Activated CD8-positive, alpha-beta memory T cell treated with anti-CD3 and anti-CD28 coated beads, Interleukin-2, amount 10 ng/mL, durations not matched to agents 7 days and 5 days (primary cell): ENCODE measurements around the gene MED19. TPM values are rescaled to one million over a fixed set of nuclear protein-coding genes. Genes with fewer than 3 reads are reported as not detected.

Experiments
- ATAC-seq: fragments of 150-1000 bp; cut with Tn5 transposase; one replicate; pipeline ENCODE4 v1.10.0; 2021; ENCODE audit warnings: moderate library complexity
- CTCF ChIA-PET: fragments of 350-600 bp; sonication (Branson Sonifier 250); formaldehyde crosslinking; loops from one replicate; lab custom pipeline; 2021; ENCODE audit warnings: antibody characterized with exemption; lab: Charles Lee
- DNase-seq: peaks from one replicate; pipeline ENCODE4 v3.0.0-alpha.2; 2020
- H3K27ac Mint-ChIP-seq: one replicate; pipeline ENCODE4 v1.8.0; 2021; ENCODE audit warnings: mild to moderate bottlenecking, mixed read lengths
- H3K27me3 Mint-ChIP-seq: one replicate; pipeline ENCODE4 v1.8.0; 2021; ENCODE audit warnings: mixed read lengths
- H3K36me3 Mint-ChIP-seq: one replicate; pipeline ENCODE4 v1.8.0; 2021; ENCODE audit warnings: mild to moderate bottlenecking, mixed read lengths
- H3K4me1 Mint-ChIP-seq: one replicate; pipeline ENCODE4 v1.8.0; 2021; ENCODE audit warnings: mixed read lengths
- H3K4me3 Mint-ChIP-seq: one replicate; pipeline ENCODE4 v1.8.0; 2021; ENCODE audit warnings: mild to moderate bottlenecking, moderate library complexity, mixed read lengths
- H3K9me3 Mint-ChIP-seq: one replicate; pipeline ENCODE4 v1.8.0; 2022; ENCODE audit warnings: low read depth, mixed read lengths
- total RNA-seq, 2 experiments: library from RNA; stranded (reverse); gene quantifications; one replicate each; pipeline ENCODE4 v1.2.3, GENCODE V29; 2021

MED19 gene
- total RNA-seq, result 10 to 100 TPM; 11.7 to 14.9 TPM

GRCh38 chr11:57711414-57712255 is at the start of gene MED19:
TSS of gene MED19 (minus strand) at chr11:57712215. CDS start at chr11:57712179, 36 bp downstream.
- H3K36me3 Mint-ChIP-seq, result peaks cover 12% of the 10 kb centered on the region
- peak; percentile 41 for ATAC-seq
- CTCF ChIA-PET, result interaction anchor here (1.0 to 2.4 kb wide), 9 partner anchors 12 to 254 kb away, joined by 3 to 17 read pairs (median 5); partner anchors contain the start of gene SELENOH

GRCh38 chr11:57758174-57758573 is 46.2 kb upstream of the MED19 start:
- ATAC-seq, result no peak

More at GRCh38 chr11:57711414-57712255, at the start of gene MED19:
- H3K4me1 Mint-ChIP-seq, result peaks cover 59% of the 10 kb centered on the region
- H3K27me3 Mint-ChIP-seq, result no peaks in the 10 kb centered on the region
- peak within 1 kb of the TSS; percentile 99 for H3K4me3 Mint-ChIP-seq
- H3K9me3 Mint-ChIP-seq, result no peaks in the 10 kb centered on the region
- H3K27ac Mint-ChIP-seq, result peak within 1 kb of the TSS; percentile 91
- peak; percentile 88 for DNase-seq

GRCh38 chr11:57752954-57753353 is 40.9 kb upstream of the MED19 start:
- ATAC-seq (no peak), DNase-seq (no peak)
- CTCF ChIA-PET, result interaction anchor here (2.2 kb wide), 1 partner anchor 47 kb away, joined by 33 read pairs; no protein-coding TSS in a partner anchor
- Mint-ChIP-seq H3K36me3 (peaks cover 4% of the 10 kb centered on the region), H3K4me1 (peaks cover 5% of the 10 kb centered on the region), H3K4me3 (no peak overlapping the region), H3K9me3 (no peaks in the 10 kb centered on the region), H3K27ac (no peak overlapping the region), H3K27me3 (no peaks in the 10 kb centered on the region)

More at GRCh38 chr11:57758174-57758573, 46.2 kb upstream of the MED19 start:
- Mint-ChIP-seq H3K9me3 (no peaks in the 10 kb centered on the region), H3K36me3 (no peaks in the 10 kb centered on the region), H3K27ac (no peak overlapping the region), H3K4me3 (no peak overlapping the region), H3K4me1 (no peaks in the 10 kb centered on the region), H3K27me3 (no peaks in the 10 kb centered on the region)
- CTCF ChIA-PET, result interaction anchor here (1.3 to 2.0 kb wide), 3 partner anchors 12 to 42 kb away, joined by 3 to 8 read pairs (median 6); partner anchors contain the start of gene SELENOH
- DNase-seq, result no peak

GRCh38 chr11:57751676-57752253 is 39.8 kb upstream of the MED19 start, which contains the start of gene BTBD18:
TSS of gene BTBD18 (minus strand) at chr11:57751819. CDS start at chr11:57751188, 631 bp downstream.
- no peaks in the 10 kb centered on the region for H3K27me3 Mint-ChIP-seq
- ATAC-seq (no peak), DNase-seq (no peak)
- no peak within 1 kb of the TSS for H3K27ac Mint-ChIP-seq
- H3K4me3 Mint-ChIP-seq, result no peak within 1 kb of the TSS
- H3K4me1 Mint-ChIP-seq, result peaks cover 9% of the 10 kb centered on the region
- no peaks in the 10 kb centered on the region for H3K9me3 Mint-ChIP-seq
- CTCF ChIA-PET, result interaction anchor here (1.2 to 2.2 kb wide), 4 partner anchors 10 to 51 kb away, joined by 3 to 33 read pairs (median 10); partner anchors contain the start of genes CTNND1 and SELENOH
- H3K36me3 Mint-ChIP-seq, result peaks cover 4% of the 10 kb centered on the region

- H3K36me3 Mint-ChIP-seq, result peaks cover 4% of the 10 kb centered on the region
- H3K4me1 Mint-ChIP-seq, result peaks cover 9% of the 10 kb centered on the region
- H3K4me3 Mint-ChIP-seq, result no peak overlapping the region
- DNase-seq, result no peak
- CTCF ChIA-PET, result interaction anchor here (0.6 to 2.2 kb wide), 5 partner anchors 9 to 107 kb away, joined by 3 to 33 read pairs (median 6); partner anchors contain the start of genes CTNND1 and SELENOH
- H3K27ac Mint-ChIP-seq, result no peak overlapping the region
- ATAC-seq, result no peak
- no peaks in the 10 kb centered on the region for H3K9me3 Mint-ChIP-seq
- H3K27me3 Mint-ChIP-seq, result no peaks in the 10 kb centered on the region
These were observed 39.2 kb upstream of the MED19 start for GRCh38 chr11:57751176-57751575.

GRCh38 chr11:57746920-57747319 is 34.9 kb upstream of the MED19 start:
- Mint-ChIP-seq H3K9me3 (no peaks in the 10 kb centered on the region), H3K27me3 (no peaks in the 10 kb centered on the region), H3K36me3 (peaks cover 22% of the 10 kb centered on the region), H3K4me3 (no peak overlapping the region), H3K27ac (peak overlapping the region; percentile 1), H3K4me1 (peaks cover 22% of the 10 kb centered on the region)
- no peak for DNase-seq
- CTCF ChIA-PET, result interaction anchor here (1.6 to 5.2 kb wide), 2 partner anchors 18 to 54 kb away, joined by 4 to 29 read pairs; no protein-coding TSS in a partner anchor
- no peak for ATAC-seq

GRCh38 chr11:57745206-57745605 is 33.2 kb upstream of the MED19 start:
- H3K9me3 Mint-ChIP-seq, result no peaks in the 10 kb centered on the region
- H3K27ac Mint-ChIP-seq, result no peak overlapping the region
- DNase-seq (no peak), ATAC-seq (no peak)
- CTCF ChIA-PET, result interaction anchor here (1.0 kb wide), 1 partner anchor 13 kb away, joined by 3 read pairs; no protein-coding TSS in a partner anchor
- H3K36me3 Mint-ChIP-seq, result peaks cover 28% of the 10 kb centered on the region
- no peaks in the 10 kb centered on the region for H3K27me3 Mint-ChIP-seq
- peaks cover 29% of the 10 kb centered on the region for H3K4me1 Mint-ChIP-seq
- H3K4me3 Mint-ChIP-seq, result no peak overlapping the region

GRCh38 chr11:57744357-57744756 is 32.3 kb upstream of the MED19 start:
- Mint-ChIP-seq H3K36me3 (peaks cover 31% of the 10 kb centered on the region), H3K4me1 (peaks cover 33% of the 10 kb centered on the region), H3K4me3 (no peak overlapping the region), H3K27me3 (no peaks in the 10 kb centered on the region), H3K9me3 (no peaks in the 10 kb centered on the region), H3K27ac (peak overlapping the region; percentile 37)
- DNase-seq (no peak), ATAC-seq (no peak)
- CTCF ChIA-PET, result interaction anchor here (0.7 kb wide), 1 partner anchor 56 kb away, joined by 4 read pairs; no protein-coding TSS in a partner anchor

GRCh38 chr11:57742087-57742452 is 30.1 kb upstream of the MED19 start:
- Mint-ChIP-seq H3K36me3 (peaks cover 34% of the 10 kb centered on the region), H3K9me3 (no peaks in the 10 kb centered on the region), H3K4me3 (peak overlapping the region; percentile 86), H3K27ac (peak overlapping the region; percentile 93), H3K27me3 (no peaks in the 10 kb centered on the region), H3K4me1 (peaks cover 26% of the 10 kb centered on the region)
- CTCF ChIA-PET, result interaction anchor here (1.4 to 2.9 kb wide), 5 partner anchors 9 to 74 kb away, joined by 3 to 16 read pairs (median 6); partner anchors contain the start of genes BTBD18, MED19 and TMX2
- DNase-seq (no peak), ATAC-seq (no peak)

- Mint-ChIP-seq H3K27me3 (no peaks in the 10 kb centered on the region), H3K4me1 (peaks cover 25% of the 10 kb centered on the region), H3K4me3 (peak within 1 kb of the TSS; percentile 86), H3K36me3 (peaks cover 34% of the 10 kb centered on the region), H3K27ac (peak within 1 kb of the TSS; percentile 93), H3K9me3 (no peaks in the 10 kb centered on the region)
- CTCF ChIA-PET, result interaction anchor here (0.7 to 2.9 kb wide), 8 partner anchors 10 to 100 kb away, joined by 3 to 16 read pairs (median 5); partner anchors contain the start of genes BTBD18, MED19 and TMX2
- DNase-seq (peak; percentile 97), ATAC-seq (peak; percentile 91)
These were observed 29.4 kb upstream of the MED19 start, which contains the start of gene SELENOH for GRCh38 chr11:57741132-57742086. TSS of gene SELENOH (plus strand) at chr11:57741491. CDS start at chr11:57741596, 105 bp downstream.

- Mint-ChIP-seq H3K27me3 (no peaks in the 10 kb centered on the region), H3K27ac (peak overlapping the region; percentile 67), H3K9me3 (no peaks in the 10 kb centered on the region), H3K4me3 (no peak overlapping the region), H3K36me3 (peaks cover 15% of the 10 kb centered on the region), H3K4me1 (peaks cover 20% of the 10 kb centered on the region)
- CTCF ChIA-PET, result interaction anchor here (2.6 kb wide), 1 partner anchor 12 kb away, joined by 11 read pairs; no protein-coding TSS in a partner anchor
- peak; percentile 45 for ATAC-seq
- DNase-seq, result no peak
These were observed 23.7 kb upstream of the MED19 start for GRCh38 chr11:57735619-57736298.
